Endothelial cell (in vitro differentiated cells): Measurements from ENCODE around the gene FDX1. TPM values are rescaled to one million over a fixed set of nuclear protein-coding genes. Genes with fewer than 3 reads are reported as not detected.
"Not testable (repeated sequence)": the region's sequence is repeated elsewhere in the genome, so short reads cannot be mapped to it uniquely, and the experiment has no call there.

Experiments used
- DNase-seq: peaks from one replicate; pipeline ENCODE4 v3.0.0; 2021; ENCODE audit warnings: low spot score
- H3K27ac Mint-ChIP-seq: one replicate; pipeline ENCODE4 v1.8.0; 2021; ENCODE audit warnings: mixed read lengths, inconsistent platforms; ENCODE audit not compliant: unreplicated experiment
- H3K27me3 Mint-ChIP-seq: one replicate; pipeline ENCODE4 v1.8.0; 2021; ENCODE audit warnings: mild to moderate bottlenecking, moderate library complexity, mixed read lengths, inconsistent platforms; ENCODE audit not compliant: unreplicated experiment
- H3K36me3 Mint-ChIP-seq: one replicate; pipeline ENCODE4 v1.8.0; 2021; ENCODE audit warnings: mild to moderate bottlenecking, low read depth, mixed read lengths, inconsistent platforms; ENCODE audit not compliant: unreplicated experiment
- H3K4me1 Mint-ChIP-seq: one replicate; pipeline ENCODE4 v1.8.0; 2021; ENCODE audit warnings: mild to moderate bottlenecking, mixed read lengths, inconsistent platforms; ENCODE audit not compliant: unreplicated experiment
- H3K4me3 Mint-ChIP-seq: one replicate; pipeline ENCODE4 v1.8.0; 2021; ENCODE audit warnings: mild to moderate bottlenecking, mixed read lengths, inconsistent platforms; ENCODE audit not compliant: unreplicated experiment
- H3K9me3 Mint-ChIP-seq: one replicate; pipeline ENCODE4 v1.8.0; 2021; ENCODE audit warnings: mixed read lengths, inconsistent platforms; ENCODE audit not compliant: unreplicated experiment
- total RNA-seq: library from RNA; stranded (reverse); fragmentation: NEBNext Ultra II Directional; extraction: Animal tissue kit (Norgen Biotek cat#: 25700); gene quantifications from one replicate; pipeline ENCODE4 v1.2.1, GENCODE V29; 2021; ENCODE audit not compliant: unreplicated experiment
- TF ChIP-seq, protein P1 (sequence below): fragments of 200-600 bp; sonication (generic); IDR thresholded peaks from one replicate; pipeline ENCODE4 v1.5.0; 2021; ENCODE audit warnings: antibody characterized with exemption; ENCODE audit not compliant: unreplicated experiment

FDX1 gene
- total RNA-seq, 1 donor from 2014 or later, result 14.3 TPM

GRCh38 chr11:110407315-110407714 is 22.4 kb upstream of the FDX1 start:
- TF ChIP-seq, protein P1, sequence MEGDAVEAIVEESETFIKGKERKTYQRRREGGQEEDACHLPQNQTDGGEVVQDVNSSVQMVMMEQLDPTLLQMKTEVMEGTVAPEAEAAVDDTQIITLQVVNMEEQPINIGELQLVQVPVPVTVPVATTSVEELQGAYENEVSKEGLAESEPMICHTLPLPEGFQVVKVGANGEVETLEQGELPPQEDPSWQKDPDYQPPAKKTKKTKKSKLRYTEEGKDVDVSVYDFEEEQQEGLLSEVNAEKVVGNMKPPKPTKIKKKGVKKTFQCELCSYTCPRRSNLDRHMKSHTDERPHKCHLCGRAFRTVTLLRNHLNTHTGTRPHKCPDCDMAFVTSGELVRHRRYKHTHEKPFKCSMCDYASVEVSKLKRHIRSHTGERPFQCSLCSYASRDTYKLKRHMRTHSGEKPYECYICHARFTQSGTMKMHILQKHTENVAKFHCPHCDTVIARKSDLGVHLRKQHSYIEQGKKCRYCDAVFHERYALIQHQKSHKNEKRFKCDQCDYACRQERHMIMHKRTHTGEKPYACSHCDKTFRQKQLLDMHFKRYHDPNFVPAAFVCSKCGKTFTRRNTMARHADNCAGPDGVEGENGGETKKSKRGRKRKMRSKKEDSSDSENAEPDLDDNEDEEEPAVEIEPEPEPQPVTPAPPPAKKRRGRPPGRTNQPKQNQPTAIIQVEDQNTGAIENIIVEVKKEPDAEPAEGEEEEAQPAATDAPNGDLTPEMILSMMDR, result no peak
- no peaks in the 10 kb centered on the region for H3K4me1 Mint-ChIP-seq
- no peaks in the 10 kb centered on the region for H3K27me3 Mint-ChIP-seq
- peaks cover 4% of the 10 kb centered on the region for H3K9me3 Mint-ChIP-seq
- H3K36me3 Mint-ChIP-seq, result peaks cover 14% of the 10 kb centered on the region
- DNase-seq, result no peak
- no peak overlapping the region for H3K4me3 Mint-ChIP-seq
- no peak overlapping the region for H3K27ac Mint-ChIP-seq

DNA sequence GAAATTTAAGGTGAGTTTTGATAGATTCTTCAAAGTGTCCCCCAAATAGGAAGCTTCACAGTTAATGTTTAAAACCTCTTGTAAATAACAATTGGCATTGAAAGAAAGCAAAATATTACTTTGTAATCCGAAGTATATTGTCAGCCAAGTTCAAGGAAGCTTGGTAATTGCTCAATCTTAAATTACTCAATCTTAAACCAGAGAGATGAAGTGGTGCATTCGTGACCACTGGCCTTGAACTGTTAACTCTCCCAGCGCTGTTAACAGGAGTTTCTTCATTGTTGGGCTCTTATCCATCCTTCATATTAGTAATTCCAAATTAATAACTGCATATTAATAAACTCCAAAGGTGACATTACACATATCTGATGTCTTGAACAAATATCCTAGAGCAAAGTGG is 20.6 kb upstream of the FDX1 start:
- Mint-ChIP-seq H3K27me3 (no peaks in the 10 kb centered on the region), H3K36me3 (peaks cover 14% of the 10 kb centered on the region), H3K4me1 (no peaks in the 10 kb centered on the region), H3K27ac (no peak overlapping the region), H3K9me3 (peaks cover 4% of the 10 kb centered on the region), H3K4me3 (no peak overlapping the region)
- TF ChIP-seq, protein P1, result no peak
- DNase-seq, result no peak

GRCh38 chr11:110410651-110411050 is 19.1 kb upstream of the FDX1 start:
- TF ChIP-seq, protein P1, result no peak
- Mint-ChIP-seq H3K36me3 (peaks cover 4% of the 10 kb centered on the region), H3K27ac (no peak overlapping the region), H3K4me3 (no peak overlapping the region), H3K4me1 (no peaks in the 10 kb centered on the region), H3K27me3 (no peaks in the 10 kb centered on the region), H3K9me3 (peaks cover 4% of the 10 kb centered on the region)
- DNase-seq, result no peak

DNA sequence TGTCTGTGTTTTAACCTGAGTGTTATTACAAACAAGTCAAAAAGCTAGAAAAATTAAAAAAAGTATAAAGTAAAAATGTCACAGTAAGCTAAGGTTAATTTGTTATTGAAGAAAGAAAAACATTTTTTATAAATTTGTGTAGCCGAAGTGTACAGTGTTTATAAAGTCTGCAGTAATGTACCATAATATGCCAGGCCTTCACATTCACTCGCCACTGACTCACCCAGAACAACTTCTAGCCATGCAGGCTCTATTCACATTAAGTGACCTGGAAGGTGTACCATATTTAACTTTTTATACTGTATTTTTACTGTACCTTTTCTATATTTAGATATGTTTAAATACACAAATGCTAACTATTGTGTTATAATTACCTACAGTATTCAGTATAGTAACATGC is 14.7 kb upstream of the FDX1 start:
- H3K36me3 Mint-ChIP-seq, result no peaks in the 10 kb centered on the region
- TF ChIP-seq, protein P1, result no peak
- no peak overlapping the region for H3K4me3 Mint-ChIP-seq
- DNase-seq, result no peak
- H3K4me1 Mint-ChIP-seq, result no peaks in the 10 kb centered on the region
- H3K27ac Mint-ChIP-seq, result no peak overlapping the region
- H3K9me3 Mint-ChIP-seq, result no peaks in the 10 kb centered on the region
- no peaks in the 10 kb centered on the region for H3K27me3 Mint-ChIP-seq

- H3K9me3 Mint-ChIP-seq, H3K4me3 Mint-ChIP-seq, DNase-seq, H3K36me3 Mint-ChIP-seq, H3K27me3 Mint-ChIP-seq, H3K4me1 Mint-ChIP-seq: not testable (repeated sequence)
- H3K27ac Mint-ChIP-seq, result peak overlapping the region; percentile 80
Observed at GRCh38 chr11:110421658-110422057, 8.1 kb upstream of the FDX1 start.
